Naive B cell (primary cell): ENCODE measurements around the gene SGMS1. TPM values are rescaled to one million over a fixed set of nuclear protein-coding genes. Genes with fewer than 3 reads are reported as not detected.
"Not testable (repeated sequence)": the region's sequence is repeated elsewhere in the genome, so short reads cannot be mapped to it uniquely, and the experiment has no call there.

Experiments used
- ATAC-seq, 2 donors: fragments of 150-1000 bp; cut with Tn5 transposase; 2 replicates each; pipeline ENCODE4 v1.10.0; 2021; ENCODE audit warnings: low read depth in 2 of 2, mild to moderate bottlenecking in 2 of 2, moderate library complexity in 2 of 2
- DNase-seq: peaks from one replicate; pipeline ENCODE4 v3.0.0; 2022
- H3K27ac Mint-ChIP-seq, 6 donors: one replicate each; pipeline ENCODE4 v1.8.0; 2020 to 2022; ENCODE audit warnings: mild to moderate bottlenecking in 6 of 6, mixed read lengths in 6 of 6, moderate library complexity in 5 of 6, inconsistent platforms in 2 of 6
- H3K27me3 Mint-ChIP-seq, 3 donors: one replicate each; pipeline ENCODE4 v1.8.0; 2021 to 2022; ENCODE audit warnings: mixed read lengths in 3 of 3, mild to moderate bottlenecking in 1 of 3
- H3K36me3 Mint-ChIP-seq, 2 donors: one replicate each; pipeline ENCODE4 v1.8.0; 2020 to 2022; ENCODE audit warnings: mixed read lengths in 2 of 2, inconsistent platforms in 1 of 2, mild to moderate bottlenecking in 1 of 2
- H3K4me1 Mint-ChIP-seq, 3 donors: one replicate each; pipeline ENCODE4 v1.8.0; 2020 to 2022; ENCODE audit warnings: mixed read lengths in 3 of 3, inconsistent platforms in 1 of 3, mild to moderate bottlenecking in 1 of 3, moderate library complexity in 1 of 3
- H3K4me3 Mint-ChIP-seq, 8 donors: one replicate each; pipeline ENCODE4 v1.8.0; 2020 to 2022; ENCODE audit warnings: mild to moderate bottlenecking in 8 of 8, mixed read lengths in 8 of 8, moderate library complexity in 8 of 8, inconsistent platforms in 2 of 8
- H3K9me3 Mint-ChIP-seq, 7 donors: one replicate each; pipeline ENCODE4 v1.8.0; 2020 to 2022; ENCODE audit warnings: mixed read lengths in 7 of 7, mild to moderate bottlenecking in 5 of 7, inconsistent platforms in 2 of 7, moderate library complexity in 1 of 7
- polyA plus RNA-seq, 6 donors: library from polyadenylated mRNA; unstranded; fragments of 300-500 nt; fragmentation: Illumina TruSeq; gene quantifications; one replicate each; pipeline ENCODE4 v1.2.3, GENCODE V29; 2021; ENCODE audit warnings: low read depth in 6 of 6

Gene SGMS1
- polyA plus RNA-seq, result 10 to 100 TPM; 14.2 to 21.7 (median 16.7) TPM

DNA sequence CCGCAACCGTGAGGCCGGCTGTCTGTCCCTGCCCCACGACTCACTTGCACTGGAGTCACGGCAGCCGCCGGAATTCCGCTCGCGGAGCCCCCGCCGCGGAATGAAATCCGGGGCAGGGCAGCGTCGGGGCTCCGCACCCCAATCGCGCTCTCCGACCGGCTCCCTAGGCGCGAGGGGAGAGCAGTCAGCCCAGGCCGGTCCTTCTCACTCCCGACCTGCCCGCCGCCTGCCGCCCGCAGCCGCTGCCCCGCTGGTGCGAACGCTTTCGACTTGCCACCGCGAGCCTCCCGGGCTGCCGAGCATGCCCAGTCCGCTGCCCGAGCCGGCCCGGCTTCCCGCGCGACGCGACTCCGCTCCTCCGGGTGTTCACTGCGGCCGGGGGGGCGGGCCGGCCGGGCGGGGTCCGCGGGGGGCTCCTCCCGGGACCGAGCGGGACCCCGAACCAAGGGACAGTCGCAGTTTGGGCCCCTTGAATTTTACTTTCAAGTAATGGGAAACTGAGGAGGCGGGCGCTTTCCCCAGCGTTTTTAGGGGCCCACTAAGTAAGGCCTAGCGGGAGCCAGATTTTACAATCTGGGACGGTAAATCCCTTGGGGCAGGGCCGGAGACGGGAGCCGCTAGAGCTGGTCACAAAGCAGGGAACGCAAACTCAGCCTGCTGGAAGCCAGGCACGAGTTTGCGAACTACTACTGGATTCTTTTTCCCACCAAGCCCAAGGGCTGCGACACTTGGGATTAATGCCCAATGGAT lies at the start of gene SGMS1:
Gene SGMS1 (minus strand): TSS at position 294 of the 750 bp plus-strand sequence. CDS start 279,842 bp downstream, outside the sequence.
- Mint-ChIP-seq H3K4me1 (peaks cover 31 to 44% (median 34%) of the 10 kb centered on the region in 3 donors), H3K27ac (peak within 1 kb of the TSS; percentile 94 to 100 (median 99)), H3K4me3 (peak within 1 kb of the TSS; percentile 94 to 98 (median 96)), H3K36me3 (no peaks in the 10 kb centered on the region), H3K27me3 (no peaks in the 10 kb centered on the region), H3K9me3 (no peaks in the 10 kb centered on the region)
- ATAC-seq, result peak; percentile 36 to 37
- peak; percentile 88 for DNase-seq

- not testable (repeated sequence) for H3K9me3 Mint-ChIP-seq, H3K27me3 Mint-ChIP-seq, H3K36me3 Mint-ChIP-seq, H3K4me3 Mint-ChIP-seq
- peak; percentile 78 to 81 for ATAC-seq
- Mint-ChIP-seq H3K4me1 (peaks cover 0 to 13% (median 11%) of the 10 kb centered on the region in 3 donors), H3K27ac (peak overlapping the region in 4 of 6 donors; percentile 33 to 59 (median 47))
- peak; percentile 12 for DNase-seq
These were observed 48.4 kb upstream of the SGMS1 start for GRCh38 chr10:50672152-50672551.

- DNase-seq, H3K27me3 Mint-ChIP-seq, H3K36me3 Mint-ChIP-seq, H3K9me3 Mint-ChIP-seq, ATAC-seq, H3K4me3 Mint-ChIP-seq: not testable (repeated sequence)
- Mint-ChIP-seq H3K4me1 (peaks cover 0 to 11% (median 11%) of the 10 kb centered on the region in 3 donors), H3K27ac (peak overlapping the region in 3 of 6 donors; percentile 7 to 53 (median 41))
These were observed 47.9 kb upstream of the SGMS1 start for GRCh38 chr10:50671645-50672044.

GRCh38 chr10:50669957-50670356 lies 46.2 kb upstream of the SGMS1 start:
- H3K27ac Mint-ChIP-seq, result peak overlapping the region in 1 of 6 donors; percentile 91
- not testable (repeated sequence) for H3K27me3 Mint-ChIP-seq, H3K36me3 Mint-ChIP-seq, ATAC-seq, H3K4me3 Mint-ChIP-seq, DNase-seq, H3K9me3 Mint-ChIP-seq
- H3K4me1 Mint-ChIP-seq, result peaks cover 0 to 11% (median 11%) of the 10 kb centered on the region in 3 donors

DNA sequence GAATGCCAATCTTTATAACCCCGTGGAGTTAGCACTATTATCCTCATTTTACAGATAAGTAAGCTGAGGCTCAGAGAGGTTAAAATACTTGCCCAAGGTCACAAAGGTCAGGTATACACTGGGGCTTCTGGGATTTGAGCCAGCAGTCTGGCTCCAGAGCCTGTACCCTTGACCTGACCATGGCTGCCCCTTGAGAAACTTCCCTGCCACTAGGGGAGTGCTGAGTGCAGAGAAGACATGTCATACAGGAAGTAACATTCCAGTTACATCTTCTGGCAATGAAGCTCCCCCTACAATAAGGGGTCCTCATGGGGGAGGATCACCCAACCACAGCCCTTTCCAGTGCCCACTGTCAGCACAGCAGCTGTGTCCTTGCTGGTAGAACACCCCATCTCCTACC lies 43.6 kb upstream of the SGMS1 start:
- H3K36me3 Mint-ChIP-seq, ATAC-seq, H3K4me3 Mint-ChIP-seq, H3K27ac Mint-ChIP-seq, DNase-seq, H3K27me3 Mint-ChIP-seq, H3K9me3 Mint-ChIP-seq: not testable (repeated sequence)
- H3K4me1 Mint-ChIP-seq, result peaks cover 0 to 11% (median 8%) of the 10 kb centered on the region in 3 donors

GRCh38 chr10:50662420-50662819 lies 38.7 kb upstream of the SGMS1 start:
- not testable (repeated sequence) for H3K36me3 Mint-ChIP-seq, H3K4me3 Mint-ChIP-seq, ATAC-seq, H3K27ac Mint-ChIP-seq, DNase-seq, H3K27me3 Mint-ChIP-seq, H3K9me3 Mint-ChIP-seq
- peaks cover 0 to 20% (median 6%) of the 10 kb centered on the region in 3 donors for H3K4me1 Mint-ChIP-seq

DNA sequence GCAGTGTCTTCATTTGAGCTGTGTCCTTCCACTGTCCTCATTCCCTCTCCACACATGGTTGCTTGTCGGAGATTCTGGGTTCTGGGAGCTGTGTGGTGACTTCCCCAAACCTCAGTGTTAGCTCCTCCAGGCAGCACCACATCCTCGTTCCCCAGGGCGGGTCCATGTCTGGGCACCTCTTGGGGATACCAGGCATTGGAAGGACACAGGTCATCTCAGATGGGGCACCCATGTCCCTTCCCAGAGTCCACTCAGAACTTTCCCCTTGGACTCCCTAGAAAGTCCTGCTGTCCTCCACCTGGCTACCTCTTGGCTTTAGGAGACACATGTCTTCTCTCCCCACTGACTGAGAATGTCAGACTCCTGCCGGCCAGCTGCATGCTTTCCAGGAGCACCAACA lies 37.8 kb upstream of the SGMS1 start:
- peak overlapping the region in 1 of 8 donors; percentile 35 for H3K4me3 Mint-ChIP-seq
- not testable (repeated sequence) for H3K9me3 Mint-ChIP-seq, H3K27me3 Mint-ChIP-seq, DNase-seq, ATAC-seq, H3K27ac Mint-ChIP-seq, H3K36me3 Mint-ChIP-seq
- H3K4me1 Mint-ChIP-seq, result peaks cover 0 to 20% (median 6%) of the 10 kb centered on the region in 3 donors

GRCh38 chr10:50659865-50660730 lies 36.3 kb upstream of the SGMS1 start:
- ATAC-seq (peak in 1 of 2 donors; percentile 97), DNase-seq (peak; percentile 51)
- H3K27me3 Mint-ChIP-seq, H3K9me3 Mint-ChIP-seq, H3K36me3 Mint-ChIP-seq: not testable (repeated sequence)
- peak overlapping the region in 7 of 8 donors; percentile 85 to 95 (median 87) for H3K4me3 Mint-ChIP-seq
- peaks cover 0 to 20% (median 6%) of the 10 kb centered on the region in 3 donors for H3K4me1 Mint-ChIP-seq
- peak overlapping the region in 4 of 6 donors; percentile 42 to 64 (median 56) for H3K27ac Mint-ChIP-seq

GRCh38 chr10:50659016-50659864 lies 35.5 kb upstream of the SGMS1 start:
- not testable (repeated sequence) for H3K27me3 Mint-ChIP-seq, H3K36me3 Mint-ChIP-seq, ATAC-seq, H3K9me3 Mint-ChIP-seq, DNase-seq
- Mint-ChIP-seq H3K4me3 (peak overlapping the region in 7 of 8 donors; percentile 85 to 95 (median 87)), H3K4me1 (peaks cover 0 to 28% (median 9%) of the 10 kb centered on the region in 3 donors), H3K27ac (peak overlapping the region in 3 of 6 donors; percentile 49 to 78 (median 53))

GRCh38 chr10:50658165-50658564 lies 34.4 kb upstream of the SGMS1 start:
- Mint-ChIP-seq H3K4me1 (peaks cover 9 to 39% (median 20%) of the 10 kb centered on the region in 3 donors), H3K9me3 (no peaks in the 10 kb centered on the region), H3K27me3 (no peaks in the 10 kb centered on the region), H3K27ac (no peak overlapping the region), H3K4me3 (peak overlapping the region in 5 of 8 donors; percentile 25 to 56 (median 54)), H3K36me3 (no peaks in the 10 kb centered on the region)
- ATAC-seq (no peak), DNase-seq (no peak)

GRCh38 chr10:50653758-50654157 lies 30.0 kb upstream of the SGMS1 start:
- H3K36me3 Mint-ChIP-seq, result no peaks in the 10 kb centered on the region
- no peaks in the 10 kb centered on the region for H3K27me3 Mint-ChIP-seq
- DNase-seq (no peak), ATAC-seq (peak in 1 of 2 donors; percentile 30)
- no peaks in the 10 kb centered on the region for H3K9me3 Mint-ChIP-seq
- H3K4me1 Mint-ChIP-seq, result peaks cover 22 to 62% (median 50%) of the 10 kb centered on the region in 3 donors
- peak overlapping the region in 4 of 6 donors; percentile 12 to 74 (median 69) for H3K27ac Mint-ChIP-seq
- H3K4me3 Mint-ChIP-seq, result peak overlapping the region; percentile 23 to 85 (median 59)

GRCh38 chr10:50653142-50653541 lies 29.4 kb upstream of the SGMS1 start:
- Mint-ChIP-seq H3K36me3 (no peaks in the 10 kb centered on the region), H3K27ac (peak overlapping the region in 3 of 6 donors; percentile 12 to 74 (median 72)), H3K9me3 (no peaks in the 10 kb centered on the region), H3K4me1 (peaks cover 25 to 63% (median 56%) of the 10 kb centered on the region in 3 donors), H3K4me3 (peak overlapping the region in 5 of 8 donors; percentile 23 to 85 (median 61)), H3K27me3 (no peaks in the 10 kb centered on the region)
- ATAC-seq (peak; percentile 34 to 42), DNase-seq (no peak)
